NOMO-1 treated with dmso at 0.1 percent for 144 hours (cell line): ENCODE measurements around the gene P2RY14.

Source experiments
- DNase-seq: peaks from one replicate; lab custom pipeline; 2025; ENCODE audit not compliant: unreplicated experiment; lab: John Stamatoyannopoulos, UW

Gene P2RY14

GRCh38 chr3:151218136-151218535, 60.2 kb downstream of the P2RY14 start:
- DNase-seq = no peak

- peak; percentile 20 for DNase-seq
Observed at GRCh38 chr3:151216641-151217607, 61.4 kb downstream of the P2RY14 start.

GRCh38 chr3:151214459-151214858, 63.9 kb downstream of the P2RY14 start:
- DNase-seq = no peak

GRCh38 chr3:151213881-151214280, 64.5 kb downstream of the P2RY14 start:
- no peak for DNase-seq

GRCh38 chr3:151213151-151213550, 65.2 kb downstream of the P2RY14 start:
- no peak for DNase-seq

GRCh38 chr3:151210676-151211381, 67.5 kb downstream of the P2RY14 start:
- DNase-seq = no peak

- DNase-seq = no peak
Observed at GRCh38 chr3:151209654-151210053, 68.7 kb downstream of the P2RY14 start.

GRCh38 chr3:151206201-151206600, 72.1 kb downstream of the P2RY14 start:
- no peak for DNase-seq

GRCh38 chr3:151205482-151205881, 72.9 kb downstream of the P2RY14 start:
- DNase-seq = no peak

- DNase-seq = no peak
Observed at GRCh38 chr3:151204530-151205402, 73.6 kb downstream of the P2RY14 start.

- DNase-seq = no peak
Observed at GRCh38 chr3:151203051-151203420, 75.3 kb downstream of the P2RY14 start, which contains the start of gene GPR171. Gene GPR171, minus strand, starts transcription at chr3:151203216. Its CDS starts 3,830 bp downstream, at chr3:151199386.

GRCh38 chr3:151201051-151201730, 77.2 kb downstream of the P2RY14 start:
- DNase-seq = no peak

- DNase-seq = no peak
Observed at GRCh38 chr3:151200586-151200985, 77.8 kb downstream of the P2RY14 start.

GRCh38 chr3:151199554-151200438, 78.5 kb downstream of the P2RY14 start:
- DNase-seq = no peak

- no peak for DNase-seq
Observed at GRCh38 chr3:151198849-151199248, 79.5 kb downstream of the P2RY14 start.

GRCh38 chr3:151197981-151198767, 80.2 kb downstream of the P2RY14 start:
- DNase-seq = no peak

- no peak for DNase-seq
Observed at GRCh38 chr3:151197228-151197627, 81.1 kb downstream of the P2RY14 start.

- DNase-seq = no peak
Observed at GRCh38 chr3:151196434-151196833, 81.9 kb downstream of the P2RY14 start.

GRCh38 chr3:151195826-151196225, 82.5 kb downstream of the P2RY14 start:
- DNase-seq = no peak
